ENCODE results near the gene TP53I11.

- TF ChIP-seq CTCF (optimal IDR thresholded peaks at IDR 0.05 in 1 of 3, IDR thresholded peaks at IDR 0.05 in 1 of 3, conservative IDR thresholded peaks at IDR 0.05 in 1 of 3; ENCODE audit: extremely low read depth in 1 of 3, insufficient read depth in 2 of 3, low read length in 3 of 3) (peak; percentile 40 to 60 (median 50)), EZH2 (IDR thresholded peaks at IDR 0.05; ENCODE audit: low read length) (no peak)
Measured at GRCh38 chr11:44949160-44950030, 1.3 kb downstream of the TP53I11 start.

Measured in keratinocyte (primary cell).